Measurements from ENCODE around the gene PPP1R27.

PPP1R27 gene

DNA sequence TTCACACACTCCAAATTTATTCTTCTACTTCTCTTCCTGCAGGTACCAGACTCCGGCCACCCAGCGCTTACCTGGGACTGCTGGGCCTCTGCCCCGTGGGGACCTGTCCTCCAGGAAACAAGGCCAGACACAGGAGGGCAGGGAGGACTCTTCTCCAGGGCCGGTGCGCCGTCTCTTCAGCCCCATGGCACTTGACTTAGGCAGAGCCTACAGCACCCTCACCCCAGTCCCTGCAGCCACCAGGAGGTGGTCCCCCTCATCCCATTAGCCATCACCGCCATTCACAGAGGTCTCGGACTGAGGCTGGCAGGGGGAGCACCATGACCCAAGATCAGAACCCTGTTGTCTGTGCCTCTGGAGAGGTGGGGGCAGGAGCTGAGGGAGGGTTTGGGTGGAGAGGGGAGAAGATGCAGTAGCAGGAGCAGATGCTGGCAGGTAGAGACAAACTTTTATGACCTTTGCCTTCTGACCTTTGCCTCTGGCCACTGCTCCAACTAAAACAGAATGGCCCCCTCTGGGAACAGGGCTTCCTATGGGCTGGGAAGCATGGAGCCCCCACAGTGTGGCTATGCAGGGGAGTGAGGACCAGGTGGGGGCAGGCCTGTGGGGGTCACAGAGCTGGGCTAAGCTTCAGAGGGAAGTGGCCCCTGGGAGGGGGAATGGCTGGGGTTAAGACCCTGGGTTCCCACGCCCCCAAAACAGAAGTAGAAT is 32.6 kb downstream of the PPP1R27 start:
- Histone ChIP-seq H3K27me3 (ENCODE audit: insufficient read depth, low read depth) (peaks cover 76% of the 10 kb centered on the region), H3K9ac (no peak overlapping the region), H3K27ac (no peak overlapping the region), H3K36me3 (ENCODE audit: insufficient read depth) (no peaks in the 10 kb centered on the region), H4K20me1 (ENCODE audit: insufficient read depth) (no peaks in the 10 kb centered on the region), H2AFZ (ENCODE audit: low read depth) (no peak overlapping the region), H3K4me1 (ENCODE audit: low read depth, poor library complexity, severe bottlenecking) (no peaks in the 10 kb centered on the region), H3K4me2 (no peak overlapping the region), H3K4me3 (IDR thresholded peaks at IDR 0.05; ENCODE audit: insufficient read depth, low read depth, low read length) (no peak overlapping the region), H3K79me2 (ENCODE audit: insufficient read depth, low read depth) (no peaks in the 10 kb centered on the region)
- TF ChIP-seq CTCF (conservative IDR thresholded peaks at IDR 0.05; ENCODE audit: low read depth, low read length) = no peak

DNA sequence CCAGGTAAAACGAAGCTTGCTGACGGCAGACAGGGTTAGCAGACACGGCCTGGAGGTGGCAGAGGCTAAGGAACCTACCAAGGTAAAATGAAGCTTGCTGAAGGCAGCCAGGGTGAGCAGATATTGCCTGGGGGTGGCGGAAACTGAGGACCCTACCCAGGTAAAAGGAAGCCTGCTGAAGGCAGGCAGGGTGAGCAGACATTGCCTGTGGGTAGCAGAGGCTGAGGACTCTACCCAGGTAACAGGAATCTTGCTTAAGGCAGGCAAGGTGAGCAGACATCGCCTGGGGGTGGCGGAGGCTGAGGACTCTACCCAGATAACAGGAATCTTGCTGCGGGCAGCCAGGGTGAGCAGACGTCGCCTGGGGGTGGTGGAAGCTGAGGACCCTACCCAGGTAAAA is 33.5 kb downstream of the PPP1R27 start:
- Histone ChIP-seq H4K20me1 (ENCODE audit: insufficient read depth) (no peaks in the 10 kb centered on the region), H3K4me1 (ENCODE audit: low read depth, poor library complexity, severe bottlenecking) (no peaks in the 10 kb centered on the region), H2AFZ (ENCODE audit: low read depth) (no peak overlapping the region), H3K79me2 (ENCODE audit: insufficient read depth, low read depth) (no peaks in the 10 kb centered on the region), H3K4me2 (no peak overlapping the region), H3K27me3 (ENCODE audit: insufficient read depth, low read depth) (peaks cover 67% of the 10 kb centered on the region), H3K36me3 (ENCODE audit: insufficient read depth) (no peaks in the 10 kb centered on the region), H3K4me3 (IDR thresholded peaks at IDR 0.05; ENCODE audit: insufficient read depth, low read depth, low read length) (no peak overlapping the region), H3K9ac (no peak overlapping the region), H3K27ac (no peak overlapping the region)
- TF ChIP-seq CTCF (conservative IDR thresholded peaks at IDR 0.05; ENCODE audit: low read depth, low read length) = no peak

- Histone ChIP-seq H3K4me1 (ENCODE audit: low read depth, poor library complexity, severe bottlenecking) (no peaks in the 10 kb centered on the region), H2AFZ (ENCODE audit: low read depth) (no peak overlapping the region), H3K4me2 (no peak overlapping the region), H3K36me3 (ENCODE audit: insufficient read depth) (no peaks in the 10 kb centered on the region), H3K9ac (no peak overlapping the region), H3K79me2 (ENCODE audit: insufficient read depth, low read depth) (no peaks in the 10 kb centered on the region), H3K27ac (no peak overlapping the region), H3K27me3 (ENCODE audit: insufficient read depth, low read depth) (peaks cover 23% of the 10 kb centered on the region), H3K4me3 (IDR thresholded peaks at IDR 0.05; ENCODE audit: insufficient read depth, low read depth, low read length) (no peak overlapping the region), H4K20me1 (ENCODE audit: insufficient read depth) (no peaks in the 10 kb centered on the region)
- no peak for TF ChIP-seq CTCF (conservative IDR thresholded peaks at IDR 0.05; ENCODE audit: low read depth, low read length)
Observed at GRCh38 chr17:81794509-81794908, 40.3 kb downstream of the PPP1R27 start.

DNA sequence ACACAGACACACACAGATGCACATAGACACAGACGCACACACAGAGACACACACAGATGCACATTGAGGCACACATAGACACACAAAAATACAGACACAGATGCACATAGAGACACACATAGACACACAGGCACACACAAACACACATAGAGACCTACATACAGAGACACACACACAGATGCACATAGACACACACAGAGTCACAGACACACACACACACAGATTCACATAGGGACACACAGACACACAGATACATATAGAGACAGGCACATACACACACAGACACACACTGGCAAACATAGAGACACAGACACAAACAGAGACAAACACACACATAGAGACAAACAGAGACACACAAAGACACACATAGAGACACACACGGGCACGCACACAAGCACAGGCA is 40.8 kb downstream of the PPP1R27 start:
- Histone ChIP-seq H3K27me3 (ENCODE audit: insufficient read depth, low read depth) (peaks cover 19% of the 10 kb centered on the region), H3K36me3 (ENCODE audit: insufficient read depth) (no peaks in the 10 kb centered on the region), H4K20me1 (ENCODE audit: insufficient read depth) (no peaks in the 10 kb centered on the region), H2AFZ (ENCODE audit: low read depth) (no peak overlapping the region), H3K9ac (no peak overlapping the region), H3K4me1 (ENCODE audit: low read depth, poor library complexity, severe bottlenecking) (no peaks in the 10 kb centered on the region), H3K4me3 (IDR thresholded peaks at IDR 0.05; ENCODE audit: insufficient read depth, low read depth, low read length) (no peak overlapping the region), H3K27ac (no peak overlapping the region), H3K79me2 (ENCODE audit: insufficient read depth, low read depth) (no peaks in the 10 kb centered on the region), H3K4me2 (no peak overlapping the region)
- no peak for TF ChIP-seq CTCF (conservative IDR thresholded peaks at IDR 0.05; ENCODE audit: low read depth, low read length)
